PC-3 (cell line): Measurements from ENCODE around the gene ATG9A. TPM values are rescaled to one million over a fixed set of nuclear protein-coding genes. Genes with fewer than 3 reads are reported as not detected.

Experiments
- ATAC-seq: fragments of 200-7000 bp; cut with Tn5 transposase; 2 replicates; pipeline ENCODE4 v1.9.1; 2020; ENCODE audit warnings: mild to moderate bottlenecking, moderate library complexity
- BruUV-seq: library from RNA; stranded (reverse); fragments of 400-500 nt; replicated peaks from 2 replicates; lab custom pipeline; 2021; lab: Mats Ljungman, UMichigan
- CTCF ChIA-PET: fragments of 300-600 bp; sonication (Branson Sonifier 250); formaldehyde crosslinking; loops from one replicate; lab custom pipeline; 2022; ENCODE audit warnings: antibody characterized with exemption; lab: Charles Lee
- POLR2A ChIA-PET: fragments of 300-600 bp; sonication (Branson Sonifier 250); formaldehyde crosslinking; loops from one replicate; lab custom pipeline; 2022; ENCODE audit warnings: antibody characterized with exemption; ENCODE audit not compliant: unreplicated experiment; lab: Charles Lee
- DNase-seq: peaks from one replicate; pipeline ENCODE4 v3.0.0-alpha.2; 2015
- H2AFZ ChIP-seq: fragments of 300-600 bp; sonication (generic); 2 replicates; pipeline ENCODE4 v1.6.0; 2016; ENCODE audit warnings: antibody characterized with exemption, low read length
- H3F3A ChIP-seq: fragments of 300-600 bp; sonication (generic); one replicate; pipeline ENCODE4 v1.6.0; 2017; ENCODE audit warnings: antibody characterized with exemption, low read length, control low read depth, mild to moderate bottlenecking; ENCODE audit not compliant: unreplicated experiment
- H3K27ac ChIP-seq: fragments of 300-600 bp; sonication (generic); 2 replicates; pipeline ENCODE4 v1.5.1; 2016; ENCODE audit warnings: mild to moderate bottlenecking, low read length
- H3K27me3 ChIP-seq: fragments of 300-600 bp; sonication (generic); 2 replicates; pipeline ENCODE4 v1.6.1; 2016; ENCODE audit warnings: low read length, mixed read lengths
- H3K36me3 ChIP-seq: fragments of 300-600 bp; sonication (generic); 2 replicates; pipeline ENCODE4 v1.6.1; 2016; ENCODE audit warnings: low read depth, mixed run types, low read length, mixed read lengths
- H3K4me1 ChIP-seq: fragments of 300-600 bp; sonication (generic); 2 replicates; pipeline ENCODE4 v1.5.1; 2016; ENCODE audit warnings: low read length; ENCODE audit not compliant: insufficient read depth
- H3K4me2 ChIP-seq: fragments of 300-600 bp; sonication (generic); 2 replicates; pipeline ENCODE4 v1.6.0; 2016; ENCODE audit warnings: low read length
- H3K4me3 ChIP-seq: fragments of 300-600 bp; sonication (generic); 2 replicates; pipeline ENCODE4 v1.5.1; 2016; ENCODE audit warnings: mild to moderate bottlenecking, low read length, mixed read lengths
- H3K79me2 ChIP-seq: fragments of 300-600 bp; sonication (generic); 2 replicates; pipeline ENCODE4 v1.6.1; 2017; ENCODE audit warnings: low read length, mixed read lengths
- H3K9ac ChIP-seq: fragments of 300-600 bp; sonication (generic); 2 replicates; pipeline ENCODE4 v1.6.0; 2016; ENCODE audit warnings: mild to moderate bottlenecking, low read length
- H3K9me2 ChIP-seq: fragments of 300-600 bp; sonication (generic); replicated peaks from 2 replicates; pipeline ENCODE4 v1.6.1; 2016; ENCODE audit warnings: mixed run types, low read length, mixed read lengths
- H3K9me3 ChIP-seq: fragments of 300-600 bp; sonication (generic); 2 replicates; pipeline ENCODE4 v1.6.1; 2016; ENCODE audit warnings: low read length, mixed read lengths
- H4K20me1 ChIP-seq: fragments of 300-600 bp; sonication (generic); 2 replicates; pipeline ENCODE4 v1.6.1; 2016; ENCODE audit warnings: low read length, mixed read lengths
- CTCF ChIP-seq: fragments of 300-600 bp; sonication (generic); conservative IDR thresholded peaks from 2 replicates; pipeline ENCODE4 v1.5.1; 2017; ENCODE audit warnings: antibody characterized with exemption, low read depth, mild to moderate bottlenecking, low read length
- EZH2 ChIP-seq: fragments of 300-600 bp; sonication (generic); IDR thresholded peaks from one replicate; pipeline ENCODE4 v1.6.1; 2017; ENCODE audit warnings: antibody characterized with exemption, mild to moderate bottlenecking, low read length; ENCODE audit not compliant: unreplicated experiment
- EZH2phosphoT487 ChIP-seq: fragments of 300-600 bp; sonication (generic); IDR thresholded peaks from 2 replicates; pipeline ENCODE4 v1.6.1; 2018; ENCODE audit warnings: mild to moderate bottlenecking, antibody characterized with exemption, low read length, borderline replicate concordance
- intact Hi-C: fragments of 100-400 bp; cut with micrococcal nuclease; formaldehyde crosslinking; loops from 2 replicates; pipeline ENCODE4 v1.9.0; 2023
- total RNA-seq: library from RNA; depleted of rRNA; stranded (reverse); fragments of >200 nt; gene quantifications from 2 replicates; pipeline ENCODE4 v1.2.3, GENCODE V29; 2014

ATG9A gene
- total RNA-seq, 1 experiment from 2014 or later: 59.6 TPM

GRCh38 chr2:219252084-219252483 is 22.6 kb upstream of the ATG9A start:
- H3K9ac ChIP-seq: no peak overlapping the region
- TF ChIP-seq EZH2: no peak
- TF ChIP-seq EZH2phosphoT487: no peak
- no peak for TF ChIP-seq CTCF
- H3F3A ChIP-seq: peaks cover 5% of the 10 kb centered on the region
- H3K27me3 ChIP-seq: no peaks in the 10 kb centered on the region
- peaks cover 57% of the 10 kb centered on the region for H3K4me1 ChIP-seq
- H3K4me2 ChIP-seq: peak overlapping the region; percentile 90
- no peaks in the 10 kb centered on the region for H4K20me1 ChIP-seq
- CTCF ChIA-PET: no interaction called here
- DNase-seq (peak; percentile 47), ATAC-seq (no peak)
- no peaks in the 10 kb centered on the region for H3K9me2 ChIP-seq
- peaks cover 40% of the 10 kb centered on the region for H3K79me2 ChIP-seq
- intact Hi-C loops: no loop called here
- POLR2A ChIA-PET: interaction anchor here (0.5 kb wide), 1 partner anchor 136 kb away, joined by 3 read pairs; no protein-coding TSS in a partner anchor
- peaks cover 14% of the 10 kb centered on the region for H3K36me3 ChIP-seq
- no peak overlapping the region for H3K27ac ChIP-seq
- H3K4me3 ChIP-seq: peak overlapping the region; percentile 74
- H3K9me3 ChIP-seq: no peaks in the 10 kb centered on the region
- no peak overlapping the region for H2AFZ ChIP-seq
- no TSS peak for BruUV-seq

GRCh38 chr2:219251656-219252055 is 22.2 kb upstream of the ATG9A start:
- Histone ChIP-seq H3K36me3 (peaks cover 14% of the 10 kb centered on the region), H3K27ac (no peak overlapping the region), H3F3A (peaks cover 5% of the 10 kb centered on the region), H3K4me3 (no peak overlapping the region), H3K9ac (no peak overlapping the region), H2AFZ (no peak overlapping the region), H3K4me1 (peaks cover 59% of the 10 kb centered on the region), H3K4me2 (peak overlapping the region; percentile 90), H3K9me2 (no peaks in the 10 kb centered on the region), H3K9me3 (no peaks in the 10 kb centered on the region), H4K20me1 (no peaks in the 10 kb centered on the region), H3K79me2 (peaks cover 44% of the 10 kb centered on the region), H3K27me3 (no peaks in the 10 kb centered on the region)
- POLR2A ChIA-PET: interaction anchor here (0.6 kb wide), 1 partner anchor 546 kb away, joined by 3 read pairs; no protein-coding TSS in a partner anchor
- CTCF ChIA-PET: interaction anchor here (0.6 kb wide), 1 partner anchor 179 kb away, joined by 3 read pairs; no protein-coding TSS in a partner anchor
- TF ChIP-seq EZH2phosphoT487 (no peak), CTCF (no peak), EZH2 (no peak)
- no peak for DNase-seq
- intact Hi-C loops: no loop called here
- ATAC-seq: no peak
- BruUV-seq: no TSS peak

GRCh38 chr2:219250049-219250781 is 20.8 kb upstream of the ATG9A start:
- Histone ChIP-seq H3K4me1 (peaks cover 66% of the 10 kb centered on the region), H3K9me2 (no peaks in the 10 kb centered on the region), H3F3A (peaks cover 5% of the 10 kb centered on the region), H3K27ac (peak overlapping the region; percentile 93), H4K20me1 (no peaks in the 10 kb centered on the region), H3K27me3 (no peaks in the 10 kb centered on the region), H3K36me3 (peaks cover 14% of the 10 kb centered on the region), H3K79me2 (peaks cover 58% of the 10 kb centered on the region), H3K9ac (peak overlapping the region; percentile 60), H2AFZ (no peak overlapping the region), H3K4me2 (peak overlapping the region; percentile 70), H3K4me3 (peak overlapping the region; percentile 48), H3K9me3 (no peaks in the 10 kb centered on the region)
- intact Hi-C loops: no loop called here
- TF ChIP-seq CTCF: no peak
- ChIA-PET POLR2A (interaction anchor here (0.8 kb wide), 1 partner anchor 29 kb away, joined by 4 read pairs; the partner anchor contains the start of gene DNAJB2), CTCF (interaction anchor here (1.4 to 2.1 kb wide), 2 partner anchors 45 to 73 kb away, joined by 5 to 17 read pairs; partner anchors contain the start of gene CNPPD1)
- no peak for DNase-seq
- no peak for ATAC-seq
- no TSS peak for BruUV-seq
